Progenitor cell of endocrine pancreas (in vitro differentiated cells): ENCODE measurements around the gene ABCG4. TPM values are rescaled to one million over a fixed set of nuclear protein-coding genes. Genes with fewer than 3 reads are reported as not detected.
"Not testable (repeated sequence)": the region's sequence is repeated elsewhere in the genome, so short reads cannot be mapped to it uniquely, and the experiment has no call there.

Experiments used
- DNase-seq: peaks from one replicate; pipeline ENCODE4 v3.0.0; 2021; ENCODE audit warnings: low spot score; ENCODE audit not compliant: unreplicated experiment
- H3K27ac Mint-ChIP-seq: 2 replicates; pipeline ENCODE4 v1.8.0; 2021; ENCODE audit warnings: mild to moderate bottlenecking, moderate library complexity, mixed read lengths
- H3K27me3 Mint-ChIP-seq: 2 replicates; pipeline ENCODE4 v1.8.0; 2021; ENCODE audit warnings: mixed read lengths
- H3K36me3 Mint-ChIP-seq: 2 replicates; pipeline ENCODE4 v1.8.0; 2022; ENCODE audit warnings: mixed read lengths; ENCODE audit not compliant: insufficient read depth
- H3K4me1 Mint-ChIP-seq: 2 replicates; pipeline ENCODE4 v1.8.0; 2021; ENCODE audit warnings: low read depth, mixed read lengths
- H3K4me3 Mint-ChIP-seq: 2 replicates; pipeline ENCODE4 v1.8.0; 2021; ENCODE audit warnings: low read depth, mild to moderate bottlenecking, moderate library complexity, mixed read lengths
- H3K9me3 Mint-ChIP-seq: 2 replicates; pipeline ENCODE4 v1.8.0; 2021; ENCODE audit warnings: low read depth, mixed read lengths
- total RNA-seq: library from RNA; stranded (reverse); gene quantifications from 2 replicates; pipeline ENCODE4 v1.2.1, GENCODE V29; 2021
- TF ChIP-seq, protein P1 (sequence below): fragments of 200-600 bp; sonication (generic); IDR thresholded peaks from one replicate; pipeline ENCODE4 v1.5.0; 2021; ENCODE audit warnings: antibody characterized with exemption, mild to moderate bottlenecking; ENCODE audit not compliant: unreplicated experiment

The ABCG4 gene
- total RNA-seq, 1 donor from 2014 or later: 0.53 TPM

DNA sequence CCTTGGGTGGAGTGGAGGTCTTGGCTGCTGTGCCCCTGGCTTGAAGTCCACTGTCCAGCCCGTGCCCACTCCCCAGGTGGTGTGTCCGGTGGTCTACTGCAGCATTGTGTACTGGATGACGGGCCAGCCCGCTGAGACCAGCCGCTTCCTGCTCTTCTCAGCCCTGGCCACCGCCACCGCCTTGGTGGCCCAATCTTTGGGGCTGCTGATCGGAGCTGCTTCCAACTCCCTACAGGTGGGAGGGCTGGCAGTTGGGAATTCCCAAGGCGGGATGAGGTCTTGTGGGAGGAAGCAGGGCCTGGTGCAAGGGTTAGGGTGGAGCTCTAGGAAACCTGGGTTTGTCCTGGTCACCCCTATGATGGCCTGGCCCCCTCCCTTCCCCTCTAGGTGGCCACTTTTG lies 11.3 kb downstream of the ABCG4 start:
- Mint-ChIP-seq H3K36me3 (no peaks in the 10 kb centered on the region), H3K4me3 (no peak overlapping the region)
- TF ChIP-seq, protein P1, sequence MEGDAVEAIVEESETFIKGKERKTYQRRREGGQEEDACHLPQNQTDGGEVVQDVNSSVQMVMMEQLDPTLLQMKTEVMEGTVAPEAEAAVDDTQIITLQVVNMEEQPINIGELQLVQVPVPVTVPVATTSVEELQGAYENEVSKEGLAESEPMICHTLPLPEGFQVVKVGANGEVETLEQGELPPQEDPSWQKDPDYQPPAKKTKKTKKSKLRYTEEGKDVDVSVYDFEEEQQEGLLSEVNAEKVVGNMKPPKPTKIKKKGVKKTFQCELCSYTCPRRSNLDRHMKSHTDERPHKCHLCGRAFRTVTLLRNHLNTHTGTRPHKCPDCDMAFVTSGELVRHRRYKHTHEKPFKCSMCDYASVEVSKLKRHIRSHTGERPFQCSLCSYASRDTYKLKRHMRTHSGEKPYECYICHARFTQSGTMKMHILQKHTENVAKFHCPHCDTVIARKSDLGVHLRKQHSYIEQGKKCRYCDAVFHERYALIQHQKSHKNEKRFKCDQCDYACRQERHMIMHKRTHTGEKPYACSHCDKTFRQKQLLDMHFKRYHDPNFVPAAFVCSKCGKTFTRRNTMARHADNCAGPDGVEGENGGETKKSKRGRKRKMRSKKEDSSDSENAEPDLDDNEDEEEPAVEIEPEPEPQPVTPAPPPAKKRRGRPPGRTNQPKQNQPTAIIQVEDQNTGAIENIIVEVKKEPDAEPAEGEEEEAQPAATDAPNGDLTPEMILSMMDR: no peak

GRCh38 chr11:119161871-119162270 lies 13.0 kb downstream of the ABCG4 start:
- Mint-ChIP-seq H3K27ac (no peak overlapping the region), H3K36me3 (no peaks in the 10 kb centered on the region), H3K27me3 (peaks cover 8% of the 10 kb centered on the region), H3K4me1 (no peaks in the 10 kb centered on the region), H3K4me3 (no peak overlapping the region), H3K9me3 (no peaks in the 10 kb centered on the region)
- TF ChIP-seq, protein P1: no peak
- DNase-seq: no peak

More for the DNA sequence above, 11.3 kb downstream of the ABCG4 start:
- DNase-seq: no peak
- H3K27ac Mint-ChIP-seq: no peak overlapping the region
- no peaks in the 10 kb centered on the region for H3K9me3 Mint-ChIP-seq
- no peaks in the 10 kb centered on the region for H3K4me1 Mint-ChIP-seq
- peaks cover 22% of the 10 kb centered on the region for H3K27me3 Mint-ChIP-seq

- peaks cover 3% of the 10 kb centered on the region for H3K4me1 Mint-ChIP-seq
- no peaks in the 10 kb centered on the region for H3K36me3 Mint-ChIP-seq
- TF ChIP-seq, protein P1: no peak
- no peak overlapping the region for H3K4me3 Mint-ChIP-seq
- H3K27me3 Mint-ChIP-seq: peaks cover 4% of the 10 kb centered on the region
- no peaks in the 10 kb centered on the region for H3K9me3 Mint-ChIP-seq
- H3K27ac Mint-ChIP-seq: no peak overlapping the region
- DNase-seq: no peak
Observed at GRCh38 chr11:119166368-119167076, 17.7 kb downstream of the ABCG4 start.

DNA sequence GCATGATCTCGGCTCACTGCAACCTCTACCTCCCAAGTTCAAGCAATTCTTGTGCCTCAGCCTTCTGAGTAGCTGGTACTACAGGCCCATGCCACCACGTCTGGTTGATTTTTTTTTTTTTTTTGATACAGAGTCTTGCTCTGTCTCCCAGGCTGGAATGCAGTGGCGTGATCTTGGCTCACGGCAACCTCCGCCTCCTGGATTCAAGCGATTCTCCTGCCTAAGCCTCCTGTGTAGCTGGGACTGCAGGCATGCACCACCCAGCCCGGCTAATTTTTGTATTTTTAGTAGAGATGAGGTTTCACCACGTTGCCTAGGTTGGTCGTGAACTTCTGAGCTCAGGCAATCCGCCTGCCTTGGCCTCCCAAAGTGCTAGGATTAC lies 18.2 kb downstream of the ABCG4 start:
- not testable (repeated sequence) for H3K27me3 Mint-ChIP-seq, DNase-seq, H3K4me1 Mint-ChIP-seq, H3K27ac Mint-ChIP-seq, H3K4me3 Mint-ChIP-seq, H3K9me3 Mint-ChIP-seq, H3K36me3 Mint-ChIP-seq

DNA sequence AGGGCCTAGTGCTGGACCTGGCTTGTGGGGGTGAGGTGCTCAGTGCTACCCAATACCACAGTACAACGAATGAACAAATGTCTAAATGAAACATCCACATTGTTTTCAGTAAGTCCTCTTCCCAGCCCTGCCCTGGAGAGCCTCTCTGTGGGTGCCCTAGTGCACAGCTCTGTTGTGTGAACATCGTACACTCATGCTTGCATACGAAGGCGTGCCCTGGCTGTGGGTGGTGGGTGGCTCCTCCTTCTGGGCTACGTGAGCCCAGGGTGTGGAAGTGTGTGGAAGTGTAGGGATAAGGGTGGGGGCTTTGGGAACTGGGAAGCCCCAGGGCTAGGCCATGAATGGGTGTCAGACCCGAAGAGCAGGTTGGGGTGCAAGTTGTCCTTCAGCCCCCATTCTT lies 19.1 kb downstream of the ABCG4 start:
- Mint-ChIP-seq H3K27ac (peak overlapping the region; percentile 84), H3K27me3 (no peaks in the 10 kb centered on the region), H3K9me3 (no peaks in the 10 kb centered on the region), H3K36me3 (no peaks in the 10 kb centered on the region), H3K4me1 (peaks cover 3% of the 10 kb centered on the region), H3K4me3 (peak overlapping the region; percentile 61)
- DNase-seq: no peak
- TF ChIP-seq, protein P1: no peak
